Measurements from ENCODE around the gene ANO9. TPM values are rescaled to one million over a fixed set of nuclear protein-coding genes. Genes with fewer than 3 reads are reported as not detected.

ANO9 gene, protein sequence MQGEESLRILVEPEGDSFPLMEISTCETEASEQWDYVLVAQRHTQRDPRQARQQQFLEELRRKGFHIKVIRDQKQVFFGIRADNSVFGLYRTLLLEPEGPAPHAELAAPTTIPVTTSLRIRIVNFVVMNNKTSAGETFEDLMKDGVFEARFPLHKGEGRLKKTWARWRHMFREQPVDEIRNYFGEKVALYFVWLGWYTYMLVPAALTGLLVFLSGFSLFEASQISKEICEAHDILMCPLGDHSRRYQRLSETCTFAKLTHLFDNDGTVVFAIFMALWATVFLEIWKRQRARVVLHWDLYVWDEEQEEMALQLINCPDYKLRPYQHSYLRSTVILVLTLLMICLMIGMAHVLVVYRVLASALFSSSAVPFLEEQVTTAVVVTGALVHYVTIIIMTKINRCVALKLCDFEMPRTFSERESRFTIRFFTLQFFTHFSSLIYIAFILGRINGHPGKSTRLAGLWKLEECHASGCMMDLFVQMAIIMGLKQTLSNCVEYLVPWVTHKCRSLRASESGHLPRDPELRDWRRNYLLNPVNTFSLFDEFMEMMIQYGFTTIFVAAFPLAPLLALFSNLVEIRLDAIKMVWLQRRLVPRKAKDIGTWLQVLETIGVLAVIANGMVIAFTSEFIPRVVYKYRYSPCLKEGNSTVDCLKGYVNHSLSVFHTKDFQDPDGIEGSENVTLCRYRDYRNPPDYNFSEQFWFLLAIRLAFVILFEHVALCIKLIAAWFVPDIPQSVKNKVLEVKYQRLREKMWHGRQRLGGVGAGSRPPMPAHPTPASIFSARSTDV
- polyA plus RNA-seq = 4.9 TPM

DNA sequence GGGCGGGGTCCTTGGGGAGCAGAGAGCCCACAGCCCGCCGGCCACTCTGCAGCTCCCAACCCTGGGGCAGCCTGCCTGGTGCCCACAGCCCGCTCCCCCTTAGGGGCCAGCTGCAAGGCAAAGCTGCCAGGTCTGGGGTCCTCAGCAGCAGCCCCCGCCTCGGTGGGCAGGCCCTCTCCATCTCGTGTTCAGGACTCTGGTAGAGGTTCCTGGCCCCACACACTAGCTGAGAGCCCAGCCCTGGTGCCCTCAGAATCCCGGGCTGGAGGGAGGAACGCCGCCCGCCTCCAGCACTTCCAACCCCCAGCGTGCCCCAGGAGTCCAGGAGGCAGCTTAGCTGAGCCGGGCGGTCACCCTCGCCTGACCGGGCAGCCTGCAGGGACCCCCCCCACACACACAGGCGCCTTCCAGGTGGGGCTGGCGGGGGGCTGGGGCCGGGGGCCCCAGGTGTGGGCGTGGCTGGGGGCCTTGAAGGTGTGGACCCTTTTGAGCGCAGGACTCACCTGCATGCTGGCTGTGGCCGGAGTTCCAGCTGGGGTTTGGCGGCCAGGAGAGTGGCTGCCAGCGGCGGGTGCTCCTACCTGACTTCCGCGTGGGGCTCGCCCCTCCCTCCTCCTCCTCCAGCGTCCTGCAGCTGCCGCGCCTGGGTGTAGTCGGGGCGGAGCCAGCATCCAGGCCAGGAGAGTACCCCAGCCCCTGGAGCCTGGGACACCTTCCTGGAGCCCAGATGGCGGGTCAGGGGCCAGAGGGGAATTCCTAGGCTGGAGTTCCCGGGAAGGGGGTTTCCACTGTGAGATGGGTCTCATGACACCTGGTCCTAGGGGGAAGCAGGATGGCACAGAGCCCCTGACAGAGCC is at the start of gene ANO9:
Gene ANO9, minus strand, starts transcription at position 594 of the 857 bp plus-strand sequence. Its CDS starts 85 bp downstream, at position 509.
- Mint-ChIP-seq H3K36me3 (no peaks in the 10 kb centered on the region), H3K4me3 (peak within 1 kb of the TSS; percentile 17 to 81 (median 74)), H3K9me3 (no peaks in the 10 kb centered on the region), H3K4me1 (peaks cover 0 to 15% (median 4%) of the 10 kb centered on the region in 3 donors), H3K27ac (peak within 1 kb of the TSS in 1 of 3 donors; percentile 35), H3K27me3 (no peaks in the 10 kb centered on the region)

DNA sequence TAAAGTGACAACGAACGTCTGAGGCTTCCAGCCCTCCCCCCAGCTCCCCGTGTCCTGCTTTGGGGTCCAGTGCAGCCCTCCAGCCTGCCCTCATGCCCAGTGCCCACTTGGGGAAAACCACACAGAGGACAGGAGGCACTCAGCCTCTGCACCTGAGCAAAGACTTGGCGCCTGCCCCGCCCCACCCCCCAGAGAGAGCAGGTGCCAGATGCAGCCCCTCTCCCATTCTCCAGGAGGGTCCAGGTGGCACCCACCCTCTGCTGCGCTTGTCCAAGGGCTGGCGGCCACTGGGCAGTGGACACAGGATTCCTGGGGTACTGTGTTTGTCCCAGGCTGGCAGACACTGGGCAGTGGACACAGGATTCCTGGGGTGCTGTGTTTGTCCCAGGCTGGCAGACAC is 49.5 kb upstream of the ANO9 start:
- no peak overlapping the region for H3K27ac Mint-ChIP-seq
- peaks cover 0 to 3% (median 0%) of the 10 kb centered on the region in 3 donors for H3K4me1 Mint-ChIP-seq
- peaks cover 7% of the 10 kb centered on the region for H3K36me3 Mint-ChIP-seq
- no peak overlapping the region for H3K4me3 Mint-ChIP-seq
- no peaks in the 10 kb centered on the region for H3K9me3 Mint-ChIP-seq
- H3K27me3 Mint-ChIP-seq = no peaks in the 10 kb centered on the region

DNA sequence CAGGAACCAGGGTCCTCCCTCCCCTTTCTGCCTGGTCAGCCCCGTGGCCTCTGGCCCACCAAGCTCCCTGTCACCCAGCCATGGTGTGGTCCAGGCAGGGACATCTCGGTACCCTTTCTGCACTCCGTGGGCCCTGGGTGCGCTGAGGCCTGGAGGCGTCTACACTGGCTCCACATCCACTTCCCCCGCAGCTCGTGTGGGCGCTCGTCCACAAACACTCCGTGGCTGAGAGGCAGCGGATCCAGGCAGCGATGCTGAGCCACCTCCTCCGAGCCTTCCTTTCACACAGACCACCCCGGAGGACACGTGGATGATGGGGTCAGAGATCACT is 49.1 kb upstream of the ANO9 start:
- H3K4me3 Mint-ChIP-seq = no peak overlapping the region
- H3K36me3 Mint-ChIP-seq = peaks cover 5% of the 10 kb centered on the region
- H3K27ac Mint-ChIP-seq = no peak overlapping the region
- no peaks in the 10 kb centered on the region for H3K9me3 Mint-ChIP-seq
- no peaks in the 10 kb centered on the region for H3K27me3 Mint-ChIP-seq
- peaks cover 0 to 3% (median 0%) of the 10 kb centered on the region in 3 donors for H3K4me1 Mint-ChIP-seq

DNA sequence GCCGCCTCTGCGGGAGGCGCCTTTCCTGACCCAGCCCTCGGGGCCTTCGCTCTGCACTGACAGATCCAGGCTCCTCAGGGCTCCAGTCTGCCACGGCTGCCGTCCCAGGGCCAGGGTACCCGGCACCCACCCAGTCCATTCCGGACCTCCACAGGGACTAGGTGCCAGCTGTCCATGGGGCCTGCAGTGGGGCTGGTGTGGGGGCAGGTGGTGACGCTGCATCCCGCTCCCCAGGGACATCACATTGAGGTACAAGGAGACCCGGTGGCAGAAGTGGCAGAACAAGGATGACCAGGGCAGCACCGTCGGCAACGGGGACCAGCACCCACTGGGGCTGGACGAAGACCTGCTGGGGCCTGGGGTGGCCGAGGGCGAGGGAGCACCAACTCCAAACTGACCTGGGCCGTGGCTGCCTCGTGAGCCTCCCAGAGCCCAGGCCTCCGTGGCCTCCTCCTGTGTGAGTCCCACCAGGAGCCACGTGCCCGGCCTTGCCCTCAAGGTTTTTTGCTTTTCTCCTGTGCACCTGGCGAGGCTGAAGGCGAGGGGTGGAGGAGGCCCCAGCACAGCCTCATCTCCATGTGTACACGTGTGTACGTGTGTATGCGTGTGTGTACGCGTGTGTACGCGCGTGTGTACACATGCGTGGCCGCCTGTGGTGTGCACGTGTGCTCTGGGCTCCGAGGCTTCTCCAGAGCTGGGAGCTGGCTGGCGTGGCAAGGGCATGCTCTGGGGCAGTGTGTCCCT is 48.5 kb upstream of the ANO9 start:
- peaks cover 0 to 3% (median 0%) of the 10 kb centered on the region in 3 donors for H3K4me1 Mint-ChIP-seq
- H3K36me3 Mint-ChIP-seq = peaks cover 2% of the 10 kb centered on the region
- H3K27me3 Mint-ChIP-seq = no peaks in the 10 kb centered on the region
- no peak overlapping the region for H3K4me3 Mint-ChIP-seq
- no peaks in the 10 kb centered on the region for H3K9me3 Mint-ChIP-seq
- H3K27ac Mint-ChIP-seq = no peak overlapping the region

DNA sequence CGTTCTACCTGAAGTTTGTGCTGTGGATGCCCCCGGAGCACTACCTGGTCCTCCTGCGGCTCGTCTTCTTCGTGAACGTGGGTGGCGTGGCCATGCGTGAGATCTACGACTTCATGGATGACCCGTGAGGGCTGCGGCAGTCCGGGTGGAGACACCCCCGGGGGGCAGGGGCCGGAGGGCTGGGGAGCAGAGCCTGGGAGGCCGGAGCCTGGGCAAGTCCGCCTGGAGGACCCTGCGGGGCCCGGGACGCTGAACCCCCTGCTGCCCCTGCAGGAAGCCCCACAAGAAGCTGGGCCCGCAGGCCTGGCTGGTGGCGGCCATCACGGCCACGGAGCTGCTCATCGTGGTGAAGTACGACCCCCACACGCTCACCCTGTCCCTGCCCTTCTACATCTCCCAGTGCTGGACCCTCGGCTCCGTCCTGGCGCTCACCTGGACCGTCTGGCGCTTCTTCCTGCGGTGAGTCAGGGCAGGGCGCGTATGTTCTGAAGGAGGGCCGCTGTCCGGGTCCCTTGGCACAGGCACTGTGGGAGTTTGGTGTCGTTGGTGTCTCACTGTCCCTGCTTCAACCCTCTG is 47.9 kb upstream of the ANO9 start:
- no peaks in the 10 kb centered on the region for H3K27me3 Mint-ChIP-seq
- H3K4me3 Mint-ChIP-seq = peak overlapping the region in 1 of 4 donors; percentile 28
- H3K9me3 Mint-ChIP-seq = no peaks in the 10 kb centered on the region
- peaks cover 2% of the 10 kb centered on the region for H3K36me3 Mint-ChIP-seq
- H3K27ac Mint-ChIP-seq = no peak overlapping the region
- H3K4me1 Mint-ChIP-seq = peaks cover 0 to 3% (median 0%) of the 10 kb centered on the region in 3 donors

DNA sequence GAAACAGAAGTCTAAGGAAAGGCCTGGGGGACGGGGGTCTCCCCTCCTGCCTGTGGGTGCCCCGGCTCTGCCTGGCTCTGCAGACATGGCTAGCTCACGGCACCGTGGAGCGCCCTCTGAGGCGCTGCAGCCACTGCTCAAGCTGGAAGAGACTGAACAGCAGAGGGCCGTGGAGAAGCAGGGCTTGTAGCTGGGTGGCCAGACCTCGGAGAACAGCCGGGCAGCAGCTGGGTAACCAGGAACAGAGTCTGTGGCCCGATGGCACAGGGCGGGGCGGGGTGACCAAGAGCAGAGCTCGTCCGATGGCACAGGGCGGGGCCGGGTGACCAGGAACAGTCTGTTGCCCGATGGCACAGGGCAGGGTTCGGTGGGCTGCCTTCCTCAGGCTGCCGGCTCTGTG is 47.2 kb upstream of the ANO9 start:
- H3K4me1 Mint-ChIP-seq = peaks cover 0 to 3% (median 0%) of the 10 kb centered on the region in 3 donors
- no peaks in the 10 kb centered on the region for H3K27me3 Mint-ChIP-seq
- no peaks in the 10 kb centered on the region for H3K9me3 Mint-ChIP-seq
- H3K4me3 Mint-ChIP-seq = no peak overlapping the region
- no peak overlapping the region for H3K27ac Mint-ChIP-seq
- no peaks in the 10 kb centered on the region for H3K36me3 Mint-ChIP-seq

DNA sequence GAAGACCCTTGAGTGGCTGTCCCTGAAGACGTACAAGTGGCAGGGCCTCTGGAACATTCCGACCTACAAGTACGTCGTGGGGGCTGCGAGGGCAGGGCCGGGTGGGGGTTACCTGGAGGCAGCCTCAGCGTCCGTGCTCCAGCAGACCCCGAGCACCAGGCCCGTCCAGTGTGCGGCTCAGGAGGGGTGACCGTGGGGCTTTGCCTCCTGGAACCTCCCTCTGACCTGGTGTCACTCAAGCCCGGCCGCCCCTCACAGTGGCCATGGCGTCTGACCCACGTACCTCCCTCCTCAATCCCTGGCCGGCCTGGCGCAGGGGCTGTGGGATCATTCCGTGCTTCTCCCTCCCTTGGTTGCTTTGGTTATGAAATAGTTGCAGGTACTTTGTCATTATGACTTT is 46.8 kb upstream of the ANO9 start:
- peaks cover 0 to 3% (median 0%) of the 10 kb centered on the region in 3 donors for H3K4me1 Mint-ChIP-seq
- no peak overlapping the region for H3K4me3 Mint-ChIP-seq
- H3K9me3 Mint-ChIP-seq = no peaks in the 10 kb centered on the region
- no peak overlapping the region for H3K27ac Mint-ChIP-seq
- H3K36me3 Mint-ChIP-seq = no peaks in the 10 kb centered on the region
- H3K27me3 Mint-ChIP-seq = no peaks in the 10 kb centered on the region

DNA sequence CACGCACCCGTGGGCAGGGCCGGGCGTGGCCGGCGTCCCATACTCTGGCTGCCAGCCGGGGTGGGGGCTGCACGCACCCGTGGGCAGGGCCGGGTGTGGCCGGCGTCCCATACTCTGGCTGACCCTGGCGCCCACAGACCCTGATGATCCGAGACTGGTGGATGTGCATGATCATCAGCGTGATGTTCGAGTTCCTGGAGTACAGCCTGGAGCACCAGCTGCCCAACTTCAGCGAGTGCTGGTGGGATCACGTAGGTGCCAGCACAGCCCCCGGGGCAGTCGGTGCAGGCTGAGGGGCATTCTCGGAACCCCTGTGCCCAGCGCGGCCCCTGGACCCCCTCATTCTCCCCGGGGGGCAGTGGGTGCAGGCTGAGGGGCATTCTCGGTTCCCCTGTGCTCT is 46.3 kb upstream of the ANO9 start:
- Mint-ChIP-seq H3K4me1 (peaks cover 0 to 3% (median 0%) of the 10 kb centered on the region in 3 donors), H3K9me3 (no peaks in the 10 kb centered on the region), H3K27ac (no peak overlapping the region), H3K27me3 (no peaks in the 10 kb centered on the region), H3K36me3 (no peaks in the 10 kb centered on the region), H3K4me3 (no peak overlapping the region)

DNA sequence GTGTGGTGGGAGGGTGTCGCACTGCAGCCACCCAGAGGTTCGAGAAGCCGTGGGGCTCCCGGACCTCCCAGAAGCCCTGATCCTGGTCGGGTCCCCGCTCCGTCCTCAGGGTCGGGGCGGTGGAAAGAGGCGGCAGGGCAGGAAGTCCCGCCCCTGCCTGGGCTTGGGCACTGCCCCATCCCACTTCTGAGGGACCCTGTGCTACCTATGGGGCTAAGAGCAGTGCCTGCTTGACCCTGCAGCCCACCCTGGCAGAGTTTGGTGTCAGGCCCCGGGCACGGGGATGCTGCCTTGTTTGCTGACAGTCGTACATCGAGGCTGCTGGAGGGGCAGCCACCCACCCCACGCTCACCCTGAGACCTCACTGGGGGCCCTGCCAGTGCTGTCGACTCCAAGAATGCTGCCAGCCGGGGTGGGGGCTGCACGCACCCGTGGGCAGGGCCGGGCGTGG is 45.8 kb upstream of the ANO9 start:
- H3K27ac Mint-ChIP-seq = no peak overlapping the region
- peaks cover 0 to 3% (median 0%) of the 10 kb centered on the region in 3 donors for H3K4me1 Mint-ChIP-seq
- no peaks in the 10 kb centered on the region for H3K9me3 Mint-ChIP-seq
- no peak overlapping the region for H3K4me3 Mint-ChIP-seq
- H3K36me3 Mint-ChIP-seq = no peaks in the 10 kb centered on the region
- H3K27me3 Mint-ChIP-seq = no peaks in the 10 kb centered on the region

DNA sequence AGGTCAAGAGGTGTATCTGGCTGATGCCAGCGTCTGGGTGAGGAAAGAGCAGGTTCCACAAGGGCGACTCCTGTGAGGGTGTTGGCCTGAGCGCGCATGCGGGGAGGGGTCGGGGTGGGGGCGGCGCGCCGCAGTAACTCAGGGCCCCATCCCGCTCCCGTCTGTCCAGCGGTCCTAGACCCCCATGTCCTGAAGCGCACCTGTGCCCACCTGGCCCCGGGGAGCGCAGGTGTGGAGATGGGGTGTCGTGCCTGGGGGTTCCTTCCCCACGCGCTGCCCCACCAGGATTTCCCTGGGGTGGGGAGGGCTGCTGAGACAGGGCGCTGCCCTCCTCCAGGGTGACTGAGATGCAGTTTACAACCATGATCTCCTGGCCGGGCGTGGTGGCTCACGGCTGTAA is 44.4 kb upstream of the ANO9 start:
- Mint-ChIP-seq H3K27ac (no peak overlapping the region), H3K27me3 (no peaks in the 10 kb centered on the region), H3K4me1 (peaks cover 0 to 1% (median 0%) of the 10 kb centered on the region in 3 donors), H3K36me3 (no peaks in the 10 kb centered on the region), H3K9me3 (no peaks in the 10 kb centered on the region), H3K4me3 (no peak overlapping the region)

DNA sequence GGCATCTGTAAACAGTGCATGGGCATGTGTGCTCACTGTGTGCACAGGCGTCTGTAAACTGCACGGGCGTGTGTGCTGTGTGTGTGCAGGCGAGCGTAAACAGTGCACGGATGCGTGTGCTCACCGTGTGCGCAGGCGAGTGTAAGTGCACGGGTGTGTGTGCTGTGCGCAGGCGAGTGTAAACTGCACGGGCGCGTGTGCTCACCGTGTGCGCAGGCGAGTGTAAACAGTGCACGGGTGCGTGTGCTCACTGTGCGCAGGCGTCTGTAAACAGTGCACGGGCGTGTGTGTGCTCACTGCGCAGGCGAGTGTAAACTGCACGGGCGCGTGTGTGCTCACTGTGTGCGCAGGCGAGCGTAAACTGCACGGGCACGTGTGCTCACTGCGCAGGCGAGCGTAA is 42.8 kb upstream of the ANO9 start:
- Mint-ChIP-seq H3K9me3 (no peaks in the 10 kb centered on the region), H3K4me1 (peaks cover 0 to 1% (median 0%) of the 10 kb centered on the region in 3 donors), H3K27ac (no peak overlapping the region), H3K4me3 (no peak overlapping the region), H3K27me3 (no peaks in the 10 kb centered on the region), H3K36me3 (no peaks in the 10 kb centered on the region)

DNA sequence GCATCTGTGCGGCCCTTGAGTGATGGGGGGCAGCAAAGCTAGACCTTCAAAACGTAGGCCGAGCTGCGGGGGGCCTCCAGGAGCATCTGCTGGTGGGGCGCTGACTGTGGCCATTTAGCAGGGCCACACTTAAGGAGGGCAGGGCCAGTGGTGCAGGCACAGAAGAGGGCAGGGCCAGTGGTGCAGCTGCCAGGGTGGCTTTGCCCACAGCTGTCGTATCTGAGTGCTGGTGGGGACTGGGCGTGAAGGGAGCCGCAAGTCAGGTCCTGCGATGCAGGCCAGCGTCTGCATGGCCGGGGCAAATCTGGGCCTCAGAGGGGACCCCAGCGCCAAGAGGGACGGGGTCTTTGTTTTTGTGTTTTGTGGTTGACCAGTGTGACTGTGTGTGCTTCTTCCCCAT is 37.5 kb upstream of the ANO9 start:
- Mint-ChIP-seq H3K9me3 (no peaks in the 10 kb centered on the region), H3K4me1 (peaks cover 0 to 1% (median 0%) of the 10 kb centered on the region in 3 donors), H3K4me3 (no peak overlapping the region), H3K36me3 (no peaks in the 10 kb centered on the region), H3K27ac (no peak overlapping the region), H3K27me3 (no peaks in the 10 kb centered on the region)

DNA sequence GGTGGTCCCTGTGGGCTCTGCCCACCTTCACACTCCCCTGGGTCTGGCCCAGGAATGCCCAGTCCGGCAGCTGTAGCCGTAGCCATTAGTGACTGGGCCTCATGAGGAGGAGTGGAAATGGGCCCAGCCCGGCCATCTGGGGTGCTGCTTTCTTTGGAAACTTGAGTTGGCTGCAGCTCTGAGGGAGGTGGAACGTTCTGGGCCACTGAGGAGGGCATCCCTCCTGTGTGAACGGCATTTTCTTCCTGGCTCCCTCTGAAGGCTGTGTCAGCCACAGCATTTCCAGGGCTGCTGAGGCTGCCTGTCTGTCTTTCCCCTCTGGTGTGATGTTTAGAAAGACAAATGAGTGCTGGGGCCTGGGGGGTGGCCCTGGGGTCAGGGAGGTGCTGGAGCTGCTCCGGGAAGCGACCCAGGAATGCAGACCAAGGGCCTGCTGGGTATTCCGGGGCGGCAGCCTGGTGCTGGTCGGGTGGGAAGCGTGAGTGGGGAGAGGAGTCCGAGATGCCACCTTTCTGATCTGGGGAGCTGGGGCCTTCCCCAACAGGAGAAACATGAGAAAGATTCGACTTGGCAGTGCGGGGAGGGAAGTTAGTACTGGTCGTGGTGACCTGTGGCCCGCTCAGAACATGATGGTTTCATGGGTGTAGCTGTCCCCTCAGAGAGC is 35.4 kb upstream of the ANO9 start:
- Mint-ChIP-seq H3K4me3 (no peak overlapping the region), H3K4me1 (peaks cover 0 to 1% (median 0%) of the 10 kb centered on the region in 3 donors), H3K27me3 (no peaks in the 10 kb centered on the region), H3K27ac (no peak overlapping the region), H3K36me3 (no peaks in the 10 kb centered on the region), H3K9me3 (no peaks in the 10 kb centered on the region)

DNA sequence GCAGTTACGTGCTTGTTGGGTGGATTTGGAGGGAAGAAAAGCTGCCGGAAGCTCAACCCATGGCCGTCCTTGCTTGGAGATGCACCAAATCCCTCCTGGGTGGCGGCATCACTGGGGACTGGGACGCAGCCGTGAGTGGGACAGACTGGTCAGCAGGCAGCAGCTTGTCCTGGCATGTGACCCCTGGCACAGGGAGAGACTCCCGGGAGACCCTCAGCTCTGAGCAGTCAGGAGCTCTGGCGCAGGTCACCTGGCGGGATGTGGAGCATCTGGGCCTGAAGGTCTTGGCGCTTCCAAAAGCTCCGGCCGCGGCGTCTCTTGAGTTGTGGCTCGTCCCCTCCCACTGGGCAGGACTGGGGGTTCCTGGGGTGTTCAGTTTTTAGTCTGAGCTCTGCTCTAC is 34.6 kb upstream of the ANO9 start:
- Mint-ChIP-seq H3K27me3 (no peaks in the 10 kb centered on the region), H3K4me1 (no peaks in the 10 kb centered on the region), H3K4me3 (no peak overlapping the region), H3K27ac (no peak overlapping the region), H3K36me3 (no peaks in the 10 kb centered on the region), H3K9me3 (no peaks in the 10 kb centered on the region)

All from IgD-negative memory B cell (primary cell).